IPS DF 6.9 (cell line): Measurements from ENCODE around the gene RBL1.
"Not testable (repeated sequence)": the region's sequence is repeated elsewhere in the genome, so short reads cannot be mapped to it uniquely, and the experiment has no call there.

Experiments
- DNase-seq: peaks from one replicate; pipeline ENCODE4 v3.0.0-alpha.2; 2013; ENCODE audit warnings: low read depth, low spot score
- H3K27ac ChIP-seq: one replicate; pipeline ENCODE4 v1.5.1; 2013; ENCODE audit warnings: low read length, control low read depth
- H3K27me3 ChIP-seq: 2 replicates; pipeline ENCODE4 v1.6.1; 2013; ENCODE audit warnings: mild to moderate bottlenecking, low read length; ENCODE audit not compliant: control insufficient read depth, insufficient read depth
- H3K36me3 ChIP-seq: 2 replicates; pipeline ENCODE4 v1.6.1; 2013; ENCODE audit warnings: low read length; ENCODE audit not compliant: control insufficient read depth, insufficient read depth
- H3K4me1 ChIP-seq: 2 replicates; pipeline ENCODE4 v1.6.1; 2013; ENCODE audit warnings: low read length; ENCODE audit not compliant: control insufficient read depth, insufficient read depth
- H3K4me3 ChIP-seq: 2 replicates; pipeline ENCODE4 v1.5.1; 2013; ENCODE audit warnings: mild to moderate bottlenecking, low read length
- H3K9me3 ChIP-seq: 2 replicates; pipeline ENCODE4 v1.6.1; 2013; ENCODE audit warnings: low read length, inconsistent platforms; ENCODE audit not compliant: control insufficient read depth, insufficient read depth
- WGBS: extraction: QIAGEN DNeasy Blood & Tissue Kit; methylation state at CpG from one replicate; pipeline ENCODE4 v1.1.7; 2013; ENCODE audit warnings: mixed read lengths, missing lambda C conversion rate; ENCODE audit not compliant: insufficient read length, insufficient coverage; 5-methylcytosine and 5-hydroxymethylcytosine counted together

RBL1 gene

GRCh38 chr20:36969478-36970186, 126.2 kb downstream of the RBL1 start:
- no peaks in the 10 kb centered on the region for H3K27me3 ChIP-seq
- no peak overlapping the region for H3K27ac ChIP-seq
- no peak overlapping the region for H3K4me3 ChIP-seq
- no CpG with 5 or more reads among the region's 10 CpGs for WGBS
- no peaks in the 10 kb centered on the region for H3K9me3 ChIP-seq
- H3K4me1 ChIP-seq = no peaks in the 10 kb centered on the region
- no peak for DNase-seq
- H3K36me3 ChIP-seq = no peaks in the 10 kb centered on the region; the same call in 1 of the 2 replicates

GRCh38 chr20:36969051-36969450, 126.7 kb downstream of the RBL1 start:
- WGBS = no CpG with 5 or more reads among the region's 4 CpGs
- no peaks in the 10 kb centered on the region for H3K27me3 ChIP-seq

GRCh38 chr20:36967636-36968035, 128.2 kb downstream of the RBL1 start:
- H3K4me3 ChIP-seq = no peak overlapping the region
- H3K27me3 ChIP-seq = no peaks in the 10 kb centered on the region
- no CpG with 5 or more reads among the region's 5 CpGs for WGBS
- H3K4me1 ChIP-seq = no peaks in the 10 kb centered on the region
- DNase-seq = no peak
- 0 out of 2 replicates have a peak, but pooled peaks cover 2% of the 10 kb centered on the region for H3K9me3 ChIP-seq
- H3K27ac ChIP-seq = no peak overlapping the region
- no peaks in the 10 kb centered on the region; the same call in 1 of the 2 replicates for H3K36me3 ChIP-seq

More at GRCh38 chr20:36969051-36969450, 126.7 kb downstream of the RBL1 start:
- no peaks in the 10 kb centered on the region for H3K4me1 ChIP-seq
- H3K9me3 ChIP-seq = no peaks in the 10 kb centered on the region
- no peak overlapping the region for H3K27ac ChIP-seq
- no peak for DNase-seq
- no peaks in the 10 kb centered on the region; the same call in 1 of the 2 replicates for H3K36me3 ChIP-seq
- no peak overlapping the region for H3K4me3 ChIP-seq

- DNase-seq, H3K27ac ChIP-seq, H3K4me3 ChIP-seq, H3K27me3 ChIP-seq, H3K9me3 ChIP-seq, H3K4me1 ChIP-seq, H3K36me3 ChIP-seq: not testable (repeated sequence)
- WGBS = no CpG with 5 or more reads among the region's 3 CpGs
These were observed 128.8 kb downstream of the RBL1 start for GRCh38 chr20:36966965-36967364.

GRCh38 chr20:36962354-36962941, 133.3 kb downstream of the RBL1 start:
- H3K27ac ChIP-seq, H3K36me3 ChIP-seq, H3K27me3 ChIP-seq, H3K4me1 ChIP-seq, H3K4me3 ChIP-seq, H3K9me3 ChIP-seq, DNase-seq: not testable (repeated sequence)
- no CpG with 5 or more reads among the region's 9 CpGs for WGBS

GRCh38 chr20:36959242-36959641, 136.6 kb downstream of the RBL1 start:
- no CpG with 5 or more reads among the region's 4 CpGs for WGBS
- Histone ChIP-seq H3K27ac (no peak overlapping the region), H3K27me3 (no peaks in the 10 kb centered on the region), H3K4me1 (no peaks in the 10 kb centered on the region), H3K36me3 (no peaks in the 10 kb centered on the region), H3K4me3 (no peak overlapping the region), H3K9me3 (0 out of 2 replicates have a peak, but pooled peaks cover 2% of the 10 kb centered on the region)
- no peak for DNase-seq

- H3K4me3 ChIP-seq = no peak overlapping the region
- no peak for DNase-seq
- WGBS = no CpG with 5 or more reads among the region's 10 CpGs
- no peaks in the 10 kb centered on the region for H3K4me1 ChIP-seq
- H3K27me3 ChIP-seq = no peaks in the 10 kb centered on the region
- H3K9me3 ChIP-seq = 0 out of 2 replicates have a peak, but pooled peaks cover 2% of the 10 kb centered on the region
- no peaks in the 10 kb centered on the region for H3K36me3 ChIP-seq
- H3K27ac ChIP-seq = no peak overlapping the region
These were observed 137.7 kb downstream of the RBL1 start for GRCh38 chr20:36957875-36958667.

- Histone ChIP-seq H3K36me3 (no peaks in the 10 kb centered on the region), H3K4me1 (no peaks in the 10 kb centered on the region), H3K9me3 (no peaks in the 10 kb centered on the region), H3K27ac (no peak overlapping the region), H3K4me3 (no peak overlapping the region), H3K27me3 (no peaks in the 10 kb centered on the region)
- no CpG with 5 or more reads among the region's 2 CpGs for WGBS
- DNase-seq = no peak
These were observed 139.1 kb downstream of the RBL1 start for GRCh38 chr20:36956674-36957073.

GRCh38 chr20:36956016-36956415, 139.8 kb downstream of the RBL1 start:
- no CpG with 5 or more reads among the region's 3 CpGs for WGBS

GRCh38 chr20:36951979-36952738, 143.6 kb downstream of the RBL1 start:
- no CpG with 5 or more reads among the region's 11 CpGs for WGBS
- Histone ChIP-seq H3K27me3 (no peaks in the 10 kb centered on the region), H3K27ac (no peak overlapping the region), H3K9me3 (no peaks in the 10 kb centered on the region), H3K4me3 (peak overlapping the region; percentile 22; the same call in 1 of the 2 replicates), H3K36me3 (no peaks in the 10 kb centered on the region), H3K4me1 (no peaks in the 10 kb centered on the region; the same call in 1 of the 2 replicates)
- no peak for DNase-seq

More at GRCh38 chr20:36956016-36956415, 139.8 kb downstream of the RBL1 start:
- Histone ChIP-seq H3K36me3 (no peaks in the 10 kb centered on the region), H3K27me3 (no peaks in the 10 kb centered on the region), H3K4me1 (no peaks in the 10 kb centered on the region), H3K27ac (no peak overlapping the region), H3K4me3 (no peak overlapping the region), H3K9me3 (no peaks in the 10 kb centered on the region)
- DNase-seq = no peak
